HFFc6 (cell line): ENCODE results near the gene DAP. TPM values are rescaled to one million over a fixed set of nuclear protein-coding genes. Genes with fewer than 3 reads are reported as not detected.
A peak's percentile ranks its signal among the peaks of the same experiment; 100 is the strongest.
"Not testable (repeated sequence)": the region's sequence is repeated elsewhere in the genome, so short reads cannot be mapped to it uniquely, and the experiment has no call there.

ENCODE experiments used
- DNase-seq: peaks from one replicate; pipeline ENCODE4 v3.0.0-alpha.2; 2018
- H3K27ac Mint-ChIP-seq: 2 replicates; pipeline ENCODE4 v1.8.0; 2020; ENCODE audit warnings: mild to moderate bottlenecking, mixed read lengths
- H3K27me3 Mint-ChIP-seq: 2 replicates; pipeline ENCODE4 v1.8.0; 2021; ENCODE audit warnings: mild to moderate bottlenecking, moderate library complexity, mixed read lengths; ENCODE audit not compliant: insufficient read depth
- H3K36me3 Mint-ChIP-seq: 2 replicates; pipeline ENCODE4 v1.8.0; 2021; ENCODE audit warnings: low read depth, mixed read lengths
- H3K4me1 Mint-ChIP-seq: 2 replicates; pipeline ENCODE4 v1.8.0; 2020; ENCODE audit warnings: low read depth, mixed read lengths
- H3K4me3 Mint-ChIP-seq: 2 replicates; pipeline ENCODE4 v1.8.0; 2020; ENCODE audit warnings: mild to moderate bottlenecking, moderate library complexity, mixed read lengths
- H3K9me3 Mint-ChIP-seq: 2 replicates; pipeline ENCODE4 v1.8.0; 2020; ENCODE audit warnings: mild to moderate bottlenecking, mixed read lengths
- total RNA-seq, 6 experiments: library from RNA; stranded (reverse); fragmentation: NEBNext Ultra II Directional; extraction: Animal tissue kit (Norgen Biotek cat#: 25700); gene quantifications; 2 replicates in 1 of 6; 3 replicates in 5 of 6; pipeline ENCODE4 v1.2.3, GENCODE V29; 2021
- TF ChIP-seq, protein P1 (sequence below): fragments of 200-600 bp; sonication (generic); IDR thresholded peaks from 2 replicates; pipeline ENCODE4 v1.5.0; 2021; ENCODE audit warnings: antibody characterized with exemption, mild to moderate bottlenecking

DAP gene
- total RNA-seq, 6 experiments from 2014 or later = 255 to 357 (median 285) TPM

DNA sequence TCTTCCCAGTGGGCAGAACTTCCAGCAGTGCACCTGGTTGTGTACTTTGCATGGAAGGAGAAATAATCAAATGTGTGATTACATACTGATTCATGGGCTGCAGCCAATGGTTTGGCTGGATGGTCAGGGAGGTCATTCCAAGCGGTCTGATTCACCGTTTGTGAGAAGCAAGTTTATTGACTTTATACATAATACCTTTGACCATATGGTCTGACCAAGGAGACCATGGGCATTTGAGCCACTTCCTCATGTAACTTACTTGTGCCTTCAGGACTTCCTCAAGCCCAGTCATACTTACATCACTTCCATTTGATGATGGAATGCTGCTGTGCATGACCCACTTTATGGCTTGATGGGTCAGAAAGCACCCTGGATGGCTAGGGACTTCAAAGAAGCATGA is 41.1 kb downstream of the DAP start:
- H3K4me3 Mint-ChIP-seq = peak overlapping the region; percentile 56
- TF ChIP-seq, protein P1, sequence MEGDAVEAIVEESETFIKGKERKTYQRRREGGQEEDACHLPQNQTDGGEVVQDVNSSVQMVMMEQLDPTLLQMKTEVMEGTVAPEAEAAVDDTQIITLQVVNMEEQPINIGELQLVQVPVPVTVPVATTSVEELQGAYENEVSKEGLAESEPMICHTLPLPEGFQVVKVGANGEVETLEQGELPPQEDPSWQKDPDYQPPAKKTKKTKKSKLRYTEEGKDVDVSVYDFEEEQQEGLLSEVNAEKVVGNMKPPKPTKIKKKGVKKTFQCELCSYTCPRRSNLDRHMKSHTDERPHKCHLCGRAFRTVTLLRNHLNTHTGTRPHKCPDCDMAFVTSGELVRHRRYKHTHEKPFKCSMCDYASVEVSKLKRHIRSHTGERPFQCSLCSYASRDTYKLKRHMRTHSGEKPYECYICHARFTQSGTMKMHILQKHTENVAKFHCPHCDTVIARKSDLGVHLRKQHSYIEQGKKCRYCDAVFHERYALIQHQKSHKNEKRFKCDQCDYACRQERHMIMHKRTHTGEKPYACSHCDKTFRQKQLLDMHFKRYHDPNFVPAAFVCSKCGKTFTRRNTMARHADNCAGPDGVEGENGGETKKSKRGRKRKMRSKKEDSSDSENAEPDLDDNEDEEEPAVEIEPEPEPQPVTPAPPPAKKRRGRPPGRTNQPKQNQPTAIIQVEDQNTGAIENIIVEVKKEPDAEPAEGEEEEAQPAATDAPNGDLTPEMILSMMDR = no peak
- peak overlapping the region; percentile 89 for H3K27ac Mint-ChIP-seq
- no peaks in the 10 kb centered on the region; the same call in 1 of the 2 replicates for H3K9me3 Mint-ChIP-seq
- peaks cover 2% of the 10 kb centered on the region; the same call in 1 of the 2 replicates for H3K27me3 Mint-ChIP-seq
- peaks cover 67% of the 10 kb centered on the region for H3K36me3 Mint-ChIP-seq
- DNase-seq = peak; percentile 97
- H3K4me1 Mint-ChIP-seq = peaks cover 65% of the 10 kb centered on the region

GRCh38 chr5:10718617-10719016 is 42.4 kb downstream of the DAP start:
- DNase-seq, H3K27me3 Mint-ChIP-seq, H3K27ac Mint-ChIP-seq, H3K4me3 Mint-ChIP-seq, H3K9me3 Mint-ChIP-seq: not testable (repeated sequence)
- H3K4me1 Mint-ChIP-seq = peaks cover 52% of the 10 kb centered on the region
- H3K36me3 Mint-ChIP-seq = peaks cover 76% of the 10 kb centered on the region

DNA sequence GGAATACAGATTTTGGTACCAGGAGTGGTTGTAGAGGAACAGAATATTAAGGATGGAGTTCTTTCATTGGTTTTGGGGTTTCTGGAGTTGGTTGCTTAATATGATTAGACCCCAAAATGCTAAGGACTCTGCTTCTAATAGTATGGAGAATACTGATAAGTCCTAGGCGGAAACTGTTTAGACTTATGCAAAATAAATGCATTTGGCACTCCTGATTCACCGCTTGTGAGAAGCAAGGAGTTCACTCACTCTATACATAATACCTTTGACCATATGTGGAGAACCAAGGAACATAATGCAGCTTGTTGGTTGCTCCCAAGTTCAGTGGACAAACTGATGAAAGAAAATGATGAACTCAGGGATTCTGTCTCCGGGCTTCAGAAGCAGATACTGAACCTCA is 44.2 kb downstream of the DAP start:
- H3K27ac Mint-ChIP-seq, DNase-seq, H3K27me3 Mint-ChIP-seq, H3K9me3 Mint-ChIP-seq, H3K4me3 Mint-ChIP-seq: not testable (repeated sequence)
- Mint-ChIP-seq H3K36me3 (peaks cover 76% of the 10 kb centered on the region), H3K4me1 (peaks cover 43% of the 10 kb centered on the region)

DNA sequence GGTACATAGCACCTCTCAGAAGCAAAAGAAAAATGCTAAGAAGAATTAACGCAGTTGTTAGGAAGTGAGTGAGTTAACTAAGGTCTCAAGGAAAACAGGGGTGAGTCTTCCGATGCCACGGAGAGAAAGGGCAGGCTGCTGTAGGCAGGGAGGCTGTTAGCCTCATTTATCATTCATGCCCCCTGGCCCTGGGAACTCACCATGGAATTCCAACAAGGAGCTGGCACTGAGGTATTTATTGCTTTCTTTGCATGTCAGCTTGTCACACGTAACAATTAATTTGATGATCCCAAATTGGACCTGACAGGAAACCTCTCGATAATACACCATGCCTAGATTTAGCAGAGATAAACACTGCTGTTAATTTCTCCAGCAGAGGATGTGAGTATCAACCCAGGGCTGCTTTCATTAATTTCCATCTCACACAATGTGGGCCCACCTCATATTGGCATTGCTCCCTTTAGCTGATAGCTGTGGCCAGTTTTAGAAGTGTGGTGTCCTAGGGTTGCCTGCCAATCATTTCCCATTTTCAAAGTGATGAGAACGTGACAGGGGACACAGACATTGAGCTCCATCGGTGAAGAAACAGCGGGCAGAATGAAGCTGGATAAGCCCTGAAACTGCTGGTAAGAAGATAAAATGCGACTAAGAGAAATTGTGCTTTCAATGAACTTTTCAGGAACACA is 45.3 kb downstream of the DAP start:
- H3K27ac Mint-ChIP-seq = no peak overlapping the region
- H3K4me3 Mint-ChIP-seq = no peak overlapping the region
- TF ChIP-seq, protein P1 = no peak
- H3K27me3 Mint-ChIP-seq = no peaks in the 10 kb centered on the region
- H3K9me3 Mint-ChIP-seq = no peaks in the 10 kb centered on the region; the same call in 1 of the 2 replicates
- DNase-seq = no peak
- H3K36me3 Mint-ChIP-seq = peaks cover 70% of the 10 kb centered on the region
- H3K4me1 Mint-ChIP-seq = peaks cover 37% of the 10 kb centered on the region

DNA sequence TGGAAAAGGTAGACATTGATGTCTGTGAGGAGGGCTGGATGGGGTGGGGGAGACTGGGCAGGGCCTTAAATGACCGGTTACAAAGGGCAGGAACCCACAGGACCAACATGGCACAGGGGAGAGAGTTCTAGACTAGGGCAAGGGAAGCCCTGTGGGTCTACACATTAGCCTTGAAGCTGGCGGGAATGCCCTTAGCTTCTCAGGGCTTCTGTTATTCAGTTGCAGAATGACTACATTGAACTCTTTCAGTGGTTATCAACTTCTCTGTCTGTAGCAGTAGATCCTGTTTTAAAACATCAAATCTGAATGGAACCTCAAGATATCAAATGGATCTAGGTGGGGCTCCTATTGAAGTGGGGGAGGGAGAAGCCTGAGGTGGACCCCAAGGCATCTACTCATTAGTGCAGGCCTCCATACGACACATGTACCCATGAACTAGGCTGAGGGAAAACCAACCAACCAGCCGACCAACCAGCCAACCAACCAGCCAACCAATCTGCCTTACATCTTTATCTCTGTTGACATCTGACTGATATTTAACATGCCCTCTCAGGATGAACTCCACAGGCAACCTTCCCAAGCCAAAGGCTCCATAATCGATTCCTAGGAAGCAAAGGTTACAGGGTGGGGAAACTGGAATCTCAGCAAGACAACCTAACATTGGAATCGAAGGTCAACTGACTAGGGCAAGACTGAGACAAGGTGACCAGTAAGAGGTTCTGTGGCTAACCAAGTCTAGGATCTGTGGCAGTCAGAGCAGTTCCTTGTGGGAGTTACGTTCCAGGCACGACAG is 48.3 kb downstream of the DAP start:
- H3K4me1 Mint-ChIP-seq = peaks cover 27% of the 10 kb centered on the region
- no peaks in the 10 kb centered on the region for H3K9me3 Mint-ChIP-seq
- no peak for DNase-seq
- no peak overlapping the region for H3K4me3 Mint-ChIP-seq
- TF ChIP-seq, protein P1 = no peak
- H3K36me3 Mint-ChIP-seq = peaks cover 56% of the 10 kb centered on the region
- no peak overlapping the region for H3K27ac Mint-ChIP-seq
- H3K27me3 Mint-ChIP-seq = no peaks in the 10 kb centered on the region

GRCh38 chr5:10711562-10711961 is 49.5 kb downstream of the DAP start:
- TF ChIP-seq, protein P1 = no peak
- H3K9me3 Mint-ChIP-seq = no peaks in the 10 kb centered on the region
- DNase-seq = no peak
- H3K36me3 Mint-ChIP-seq = peaks cover 59% of the 10 kb centered on the region
- H3K4me1 Mint-ChIP-seq = peaks cover 39% of the 10 kb centered on the region
- no peaks in the 10 kb centered on the region for H3K27me3 Mint-ChIP-seq
- no peak overlapping the region for H3K4me3 Mint-ChIP-seq
- peak overlapping the region; percentile 20; the same call in 1 of the 2 replicates for H3K27ac Mint-ChIP-seq
